K562 (cell line): ENCODE measurements around the gene RPTOR. TPM values are rescaled to one million over a fixed set of nuclear protein-coding genes. Genes with fewer than 3 reads are reported as not detected.

Experiments
- ATAC-seq: fragments of 200-7000 bp; cut with Tn5 transposase; 3 replicates; pipeline ENCODE4 v1.9.1; 2020; ENCODE audit warnings: moderate library complexity
- BruUV-seq: library from RNA; stranded (reverse); fragments of 400-500 nt; replicated peaks from 2 replicates; lab custom pipeline; 2021; lab: Mats Ljungman, UMichigan
- CTCF ChIA-PET: fragments of 300-600 bp; formaldehyde crosslinking; extraction: SDS; loops from one replicate; lab custom pipeline; 2021; ENCODE audit warnings: low intra/inter-chr PET ratio; lab: Yijun Ruan, JAX
- POLR2A ChIA-PET: fragments of 300-600, 350-650 bp; sonication (Branson Sonifier 250); formaldehyde crosslinking; extraction: SDS; loops from one replicate; lab custom pipeline; 2021; ENCODE audit warnings: antibody characterized with exemption, inconsistent platforms; lab: Yijun Ruan, JAX
- DNase-seq, 4 experiments: peaks; one replicate each; pipeline versions ENCODE4 v3.0.0 to v3.0.0-alpha.2; 2011 to 2018; ENCODE audit warnings: low spot score in 3 of 4, mixed read lengths in 3 of 4; ENCODE audit errors: extremely low read depth in 1 of 4
- FAIRE-seq: peaks from 2 replicates; lab custom pipeline; 2011; peaks lifted over from hg19 to GRCh38; lab: Jason Lieb, UNC
- H2AFZ ChIP-seq: 2 replicates; pipeline ENCODE4 v1.6.0; 2011; ENCODE audit warnings: low read depth, low read length, control low read depth, inconsistent platforms
- H3K27ac ChIP-seq: fragments of 200-600 bp; 3 replicates; pipeline ENCODE4 v1.8.0; 2011; ENCODE audit warnings: low read depth, mild to moderate bottlenecking, control low read depth, inconsistent platforms, low read length, moderate library complexity, mixed read lengths; ENCODE audit errors: extremely low read depth
- H3K27me3 ChIP-seq, 2 experiments: fragments of 300-600 bp in 1 of 2; 2 replicates in 1 of 2; 3 replicates in 1 of 2; pipeline versions ENCODE4 v1.6.0 to v1.8.0; 2011; ENCODE audit warnings: inconsistent platforms in 2 of 2, low read length in 2 of 2, mild to moderate bottlenecking in 1 of 2, mixed read lengths in 1 of 2, moderate library complexity in 1 of 2; ENCODE audit not compliant: control insufficient read depth in 2 of 2, insufficient read depth in 2 of 2
- H3K36me3 ChIP-seq: fragments of 300-600 bp; 3 replicates; pipeline ENCODE4 v1.8.0; 2011; ENCODE audit warnings: mild to moderate bottlenecking, low read length, inconsistent platforms; ENCODE audit not compliant: control insufficient read depth, insufficient read depth
- H3K4me1 ChIP-seq, 2 experiments: fragments of 200-600 bp in 1 of 2; replicated peaks in 1 of 2; 2 replicates in 1 of 2; 3 replicates in 1 of 2; pipeline versions ENCODE4 v1.5.1 to v1.8.0; 2011; ENCODE audit warnings: inconsistent platforms in 2 of 2, low read length in 2 of 2, mild to moderate bottlenecking in 1 of 2, mixed read lengths in 1 of 2, moderate library complexity in 1 of 2; ENCODE audit not compliant: control insufficient read depth in 2 of 2, insufficient read depth in 2 of 2
- H3K4me2 ChIP-seq: 2 replicates; pipeline ENCODE4 v1.6.1; 2011; ENCODE audit warnings: low read length, control low read depth, inconsistent platforms, mixed read lengths; ENCODE audit not compliant: insufficient read depth
- H3K4me3 ChIP-seq: fragments of 200-600 bp; sonication (generic), shearing (Covaris generic); 2 replicates; pipeline ENCODE4 v1.5.1; 2016; ENCODE audit warnings: control low read depth, inconsistent platforms
- H3K79me2 ChIP-seq: fragments of 200-600 bp; 3 replicates; pipeline ENCODE4 v1.8.0; 2011; ENCODE audit warnings: low read length, inconsistent platforms; ENCODE audit not compliant: control insufficient read depth, insufficient read depth
- H3K9ac ChIP-seq, 2 experiments: 2 replicates each; pipeline versions ENCODE4 v1.6.0 to v1.6.1; 2011; ENCODE audit warnings: low read depth in 2 of 2, low read length in 2 of 2, control low read depth in 1 of 2, inconsistent platforms in 1 of 2, mild to moderate bottlenecking in 1 of 2, mixed read lengths in 1 of 2; ENCODE audit not compliant: insufficient read depth in 1 of 2
- H3K9me1 ChIP-seq: one replicate; pipeline ENCODE4 v1.6.0; 2011; ENCODE audit warnings: inconsistent platforms, mild to moderate bottlenecking, low read length, moderate library complexity; ENCODE audit not compliant: control insufficient read depth, insufficient read depth
- H3K9me3 ChIP-seq: replicated peaks from 2 replicates; pipeline ENCODE4 v1.5.1; 2011; ENCODE audit warnings: low read depth, low read length, inconsistent platforms; ENCODE audit not compliant: control insufficient read depth, insufficient read depth
- H4K20me1 ChIP-seq: replicated peaks from 2 replicates; pipeline ENCODE4 v1.6.1; 2011; ENCODE audit warnings: low read length, inconsistent platforms, mixed read lengths; ENCODE audit not compliant: control insufficient read depth, insufficient read depth
- CBFA2T3 ChIP-seq: fragments of 450-650 bp; IDR thresholded peaks from 2 replicates; pipeline ENCODE4 v1.6.1; 2017
- FOS ChIP-seq: IDR thresholded peaks from 3 replicates; pipeline ENCODE4 v1.6.1; 2011; ENCODE audit not compliant: insufficient read length; ENCODE audit errors: extremely low read depth
- GTF2F1 ChIP-seq: IDR thresholded peaks from 2 replicates; pipeline ENCODE4 v1.6.1; 2011; ENCODE audit warnings: low read depth, low read length, improper control_type of control experiment
- HMGN3 ChIP-seq: IDR thresholded peaks from 2 replicates; pipeline ENCODE4 v1.6.1; 2011; ENCODE audit warnings: borderline replicate concordance, low read depth, mild to moderate bottlenecking, mixed read lengths, low read length; ENCODE audit not compliant: insufficient read length; ENCODE audit errors: extremely low read depth
- ILK ChIP-seq: fragments of 450-650 bp; IDR thresholded peaks from 2 replicates; pipeline ENCODE4 v1.6.1; 2016; ENCODE audit warnings: missing genetic modification characterization, low read depth, mild to moderate bottlenecking, missing compliant biosample characterization, moderate library complexity, borderline replicate concordance
- IRF2 ChIP-seq: sonication (generic); formaldehyde crosslinking; IDR thresholded peaks from 2 replicates; pipeline ENCODE4 v1.8.1; 2022; ENCODE audit warnings: mild to moderate bottlenecking, missing genetic modification reagents
- KLF16 ChIP-seq: IDR thresholded peaks from 2 replicates; pipeline ENCODE4 v1.6.1; 2016; ENCODE audit warnings: antibody characterized with exemption
- KLF6 ChIP-seq: fragments of 250-450 bp; sonication (Bioruptor Pico); IDR thresholded peaks from 2 replicates; pipeline ENCODE4 v1.4.0; 2020; ENCODE audit warnings: mild to moderate bottlenecking, moderate library complexity, borderline replicate concordance
- PHTF2 ChIP-seq: fragments of 250-450 bp; sonication (Bioruptor Pico); IDR thresholded peaks from 2 replicates; pipeline ENCODE4 v1.5.0; 2021; ENCODE audit warnings: mild to moderate bottlenecking
- SMARCC2 ChIP-seq: fragments of 450-650 bp; IDR thresholded peaks from 2 replicates; pipeline ENCODE4 v1.6.1; 2017; ENCODE audit warnings: antibody characterized with exemption, moderate library complexity, mild to moderate bottlenecking, low read depth
- THRAP3 ChIP-seq: fragments of 450-650 bp; IDR thresholded peaks from 2 replicates; pipeline ENCODE4 v1.6.1; 2016; ENCODE audit warnings: mild to moderate bottlenecking, inconsistent platforms, borderline replicate concordance
- ZBTB7A ChIP-seq: IDR thresholded peaks from 2 replicates; pipeline ENCODE4 v1.6.1; 2011; ENCODE audit warnings: low read depth, mild to moderate bottlenecking, low read length, moderate library complexity, borderline replicate concordance; ENCODE audit not compliant: control insufficient read depth
- ZNF707 ChIP-seq: fragments of 250-450 bp; sonication (Bioruptor Pico); conservative IDR thresholded peaks from 2 replicates; pipeline ENCODE4 v1.8.0; 2022; ENCODE audit warnings: inconsistent platforms, mild to moderate bottlenecking, moderate library complexity
- ZNF764 ChIP-seq: fragments of 250-450 bp; sonication (Bioruptor Pico); IDR thresholded peaks from 2 replicates; pipeline ENCODE4 v1.4.0; 2020; ENCODE audit warnings: low read depth, mild to moderate bottlenecking, moderate library complexity
- WGBS: fragments of 100-300 bp; shearing (Covaris generic); methylation state at CpG from one replicate; pipeline ENCODE4 v1.1.6; 2016; ENCODE audit warnings: low coverage, mixed read lengths; ENCODE audit not compliant: insufficient coverage; ENCODE audit errors: missing lambda C conversion rate; 5-methylcytosine and 5-hydroxymethylcytosine counted together
- in situ Hi-C: fragments of 300-500 bp; cut with MboI; formaldehyde crosslinking; loops from 4 replicates; pipeline ENCODE4 v1.15.0; 2018; ENCODE audit warnings: inconsistent platforms, mixed read lengths
- intact Hi-C: fragments of 100-400 bp; cut with micrococcal nuclease; formaldehyde crosslinking; loops from 2 replicates; pipeline ENCODE4 v1.14.2; 2022
- polyA plus RNA-seq, 8 experiments: library from polyadenylated mRNA; depleted of rRNA in 4 of 8; stranded (reverse) in 5 of 8; unstranded in 3 of 8; fragments of >200 nt; fragmentation: Nextera tagmentation in 2 of 8; fragmentation: Illumina TruSeq in 1 of 8; extraction: Ambion mirVana in 2 of 8; extraction: Trizol in 1 of 8; gene quantifications; 2 replicates each; pipeline versions ENCODE4 v1.2.1 to v1.2.3, GENCODE V29; 2011 to 2014; ENCODE audit warnings: inconsistent platforms in 1 of 8, missing spikeins in 1 of 8
- total RNA-seq, 7 experiments: library from RNA; depleted of rRNA in 6 of 7; stranded (reverse); fragments of >200 nt in 6 of 7; fragmentation: Illumina TruSeq in 2 of 7; extraction: Trizol in 2 of 7; gene quantifications; 2 replicates each; pipeline versions ENCODE4 v1.2.1 to v1.2.3, GENCODE V29; 2011 to 2021; ENCODE audit warnings: low replicate concordance in 1 of 7
- TF ChIP-seq, protein P1 (sequence below): IDR thresholded peaks from 2 replicates; pipeline ENCODE4 v1.6.1; 2012; ENCODE audit warnings: low read depth, low read length, improper control_type of control experiment, borderline replicate concordance

Gene RPTOR
- total and polyA plus RNA-seq, 9 of the 15 experiments (the other 6 are each of a cell fraction or from before 2014, with no cell fraction given): 0.24 to 54.1 (median 10.2) TPM

DNA sequence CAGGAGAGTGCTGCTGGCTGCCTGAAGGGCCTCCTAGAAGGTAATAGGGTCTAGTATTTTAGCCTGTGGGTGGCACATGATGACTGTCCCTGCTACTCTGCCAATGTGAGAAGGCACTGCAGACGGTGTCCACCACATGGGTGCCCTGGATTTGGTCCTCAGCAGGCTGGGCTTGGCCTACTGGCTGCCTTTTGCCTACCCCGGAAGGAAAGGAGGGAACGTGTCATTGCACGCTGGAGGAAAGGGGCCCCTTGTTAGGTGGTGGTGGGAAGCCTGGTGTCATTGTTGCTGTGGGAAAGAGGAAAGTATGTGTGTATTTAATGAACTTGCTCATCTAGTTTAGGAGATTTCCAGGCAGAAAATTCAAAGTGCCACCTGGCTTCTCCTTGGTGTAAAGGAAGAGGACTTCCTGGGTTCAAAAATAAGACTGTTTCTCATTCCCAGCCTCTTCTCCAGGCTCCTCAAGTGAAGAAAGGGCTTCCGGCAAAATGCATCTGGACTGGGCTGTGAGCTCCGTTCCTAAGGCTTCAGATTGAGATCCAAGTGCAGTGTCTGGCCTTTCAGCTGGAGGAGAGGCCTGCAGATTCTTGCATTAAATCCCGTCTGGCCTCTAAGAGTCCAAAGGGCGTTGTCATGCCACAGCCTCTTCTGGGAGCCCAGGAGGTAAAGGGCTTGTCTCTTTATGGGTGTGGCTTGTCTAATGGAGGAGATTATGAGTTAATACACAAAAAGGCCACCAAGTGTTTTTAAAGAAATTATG lies 55.1 kb downstream of the RPTOR start:
- H2AFZ ChIP-seq: no peak overlapping the region
- FAIRE-seq: peak; percentile 60
- POLR2A ChIA-PET: interaction anchor here (0.6 to 0.7 kb wide), 2 partner anchors 8 to 12 kb away, joined by 3 read pairs; no protein-coding TSS in a partner anchor

DNA sequence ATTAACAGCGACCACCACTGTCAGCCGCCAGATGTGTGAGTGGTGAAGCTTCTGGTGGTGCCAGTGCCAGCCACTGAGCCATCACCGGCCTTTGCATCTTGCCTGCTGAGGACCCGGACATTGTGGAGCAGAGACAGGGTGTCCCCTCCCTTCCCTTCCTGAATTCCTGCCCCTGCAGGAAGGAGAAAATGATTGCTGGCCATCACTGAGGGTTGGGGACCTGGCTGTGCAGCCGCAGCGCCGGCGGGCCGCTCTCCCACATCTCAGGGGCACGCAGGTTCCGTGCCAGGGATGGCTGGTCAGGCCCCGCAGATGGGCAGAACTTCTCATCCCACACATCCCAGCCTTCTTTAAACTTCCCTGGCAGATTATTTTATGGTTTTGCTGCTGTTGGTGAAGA lies 56.5 kb downstream of the RPTOR start:
- Histone ChIP-seq H3K36me3 (no peaks in the 10 kb centered on the region; the same call in 2 of the 3 replicates), H2AFZ (no peak overlapping the region), H3K4me3 (no peak overlapping the region)
- DNase-seq (no peak), FAIRE-seq (no peak), ATAC-seq (no peak)
- intact Hi-C loops: no loop called here
- no TSS peak for BruUV-seq
- WGBS: 98% methylated on average over 9 of the region's 12 CpGs
- POLR2A ChIA-PET: no interaction called here
- TF ChIP-seq PHTF2 (CRISPR knock-in tag) (no peak), FOS (no peak), KLF6 (CRISPR knock-in tag) (no peak), GTF2F1 (no peak), THRAP3 (no peak), IRF2 (CRISPR knock-in tag) (no peak), ZNF707 (CRISPR knock-in tag) (no peak), HMGN3 (no peak), ZBTB7A (no peak)
- TF ChIP-seq, protein P1, sequence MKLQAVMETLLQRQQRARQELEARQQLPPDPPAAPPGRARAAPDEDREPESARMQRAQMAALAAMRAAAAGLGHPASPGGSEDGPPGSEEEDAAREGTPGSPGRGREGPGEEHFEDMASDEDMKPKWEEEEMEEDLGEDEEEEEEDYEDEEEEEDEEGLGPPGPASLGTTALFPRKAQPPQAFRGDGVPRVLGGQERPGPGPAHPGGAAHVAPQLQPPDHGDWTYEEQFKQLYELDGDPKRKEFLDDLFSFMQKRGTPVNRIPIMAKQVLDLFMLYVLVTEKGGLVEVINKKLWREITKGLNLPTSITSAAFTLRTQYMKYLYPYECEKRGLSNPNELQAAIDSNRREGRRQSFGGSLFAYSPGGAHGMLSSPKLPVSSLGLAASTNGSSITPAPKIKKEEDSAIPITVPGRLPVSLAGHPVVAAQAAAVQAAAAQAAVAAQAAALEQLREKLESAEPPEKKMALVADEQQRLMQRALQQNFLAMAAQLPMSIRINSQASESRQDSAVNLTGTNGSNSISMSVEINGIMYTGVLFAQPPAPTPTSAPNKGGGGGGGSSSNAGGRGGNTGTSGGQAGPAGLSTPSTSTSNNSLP: no peak
- TF ChIP-seq, all 486 proteins: peak for 0
- Histone ChIP-seq H3K9me3 (no peaks in the 10 kb centered on the region), H4K20me1 (peaks cover 25% of the 10 kb centered on the region), H3K9me1 (no peaks in the 10 kb centered on the region), H3K79me2 (peaks cover 86% of the 10 kb centered on the region), H3K27ac (no peak overlapping the region), H3K27me3 (no peaks in the 10 kb centered on the region), H3K4me1 (peaks cover 24 to 28% of the 10 kb centered on the region in 2 experiments), H3K4me2 (no peak overlapping the region), H3K9ac (peak overlapping the region in 1 of 2 experiments; percentile 55; a peak in 1 of 4 replicates)
- CTCF ChIA-PET: no interaction called here
- in situ Hi-C loops: no loop called here

More for the DNA sequence above, 55.1 kb downstream of the RPTOR start:
- DNase-seq: peak; percentile 27 to 49 (median 36)
- TF ChIP-seq ZNF764 (CRISPR knock-in tag): no peak
- no peak for TF ChIP-seq CBFA2T3
- TF ChIP-seq KLF16: no peak
- no peak for TF ChIP-seq SMARCC2
- TF ChIP-seq ILK: no peak
- no peaks in the 10 kb centered on the region for H3K27me3 ChIP-seq
- H3K27ac ChIP-seq: no peak overlapping the region
- no peaks in the 10 kb centered on the region; the same call in 2 of the 3 replicates for H3K36me3 ChIP-seq
- no peak overlapping the region for H3K4me3 ChIP-seq
- 46% methylated on average over 7 of the region's 8 CpGs for whole genome bisulfite sequencing
- H4K20me1 ChIP-seq: peaks cover 16% of the 10 kb centered on the region
- CTCF ChIA-PET: no interaction called here
- no peak overlapping the region for H3K4me2 ChIP-seq
- H3K4me1 ChIP-seq: peaks cover 19 to 24% of the 10 kb centered on the region in 2 experiments
- peak; percentile 73 for ATAC-seq
- no peaks in the 10 kb centered on the region for H3K9me3 ChIP-seq
- H3K9ac ChIP-seq: peak overlapping the region in 1 of 2 experiments; percentile 82; a peak in 2 of 4 replicates
- no TSS peak for BruUV-seq
- in situ Hi-C loops (no loop called here), intact Hi-C loops (no loop called here)
- no peaks in the 10 kb centered on the region for H3K9me1 ChIP-seq
- peaks cover 88% of the 10 kb centered on the region for H3K79me2 ChIP-seq
